ENCODE data around the gene SPATA2L. TPM values are rescaled to one million over a fixed set of nuclear protein-coding genes. Genes with fewer than 3 reads are reported as not detected.

Gene SPATA2L
- total and polyA plus RNA-seq, 2 of the 8 experiments (the other 6 are each of a cell fraction or from before 2014, with no cell fraction given) = 9.3 to 12.5 TPM

GRCh38 chr16:89709716-89710432 is 8.4 kb upstream of the SPATA2L start:
- H3K27ac ChIP-seq (ENCODE audit: low read depth, low read length) = no peak overlapping the region
- H2BK120ac ChIP-seq (replicated peaks; ENCODE audit: low read depth, low read length) = no peak overlapping the region
- TF ChIP-seq TAF1 (IDR thresholded peaks at IDR 0.05; ENCODE audit: low read depth, low read length) (no peak), TBP (IDR thresholded peaks at IDR 0.05; ENCODE audit: low read depth, low read length) (no peak), SIN3A (conservative IDR thresholded peaks at IDR 0.05 in 1 of 2, IDR thresholded peaks at IDR 0.05 in 1 of 2; ENCODE audit: low read depth in 1 of 2, low read length in 2 of 2) (no peak), KDM1A (IDR thresholded peaks at IDR 0.05; ENCODE audit: borderline replicate concordance, low read length) (no peak), MAFK (IDR thresholded peaks at IDR 0.05; ENCODE audit: low read depth, low read length) (no peak), POU5F1 (IDR thresholded peaks at IDR 0.05; ENCODE audit: low read depth, low read length) (no peak), TAF7 (optimal IDR thresholded peaks at IDR 0.05; ENCODE audit: borderline replicate concordance, low read depth, low read length) (no peak), SUZ12 (IDR thresholded peaks at IDR 0.05; ENCODE audit: low read length) (no peak), JUND (IDR thresholded peaks at IDR 0.05; ENCODE audit: low read length) (no peak), KDM5A (IDR thresholded peaks at IDR 0.05; ENCODE audit: low read length) (no peak)
- TF ChIP-seq, protein P1, sequence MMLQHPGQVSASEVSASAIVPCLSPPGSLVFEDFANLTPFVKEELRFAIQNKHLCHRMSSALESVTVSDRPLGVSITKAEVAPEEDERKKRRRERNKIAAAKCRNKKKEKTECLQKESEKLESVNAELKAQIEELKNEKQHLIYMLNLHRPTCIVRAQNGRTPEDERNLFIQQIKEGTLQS (IDR thresholded peaks at IDR 0.05; ENCODE audit: insufficient read depth, low read depth, low read length) = no peak

More at GRCh38 chr16:89709716-89710432, 8.4 kb upstream of the SPATA2L start:
- 94% methylated on average over 19 of the region's 19 CpGs; no CpG with 5 or more reads in 1 of the 2 experiments for WGBS, 2 experiments (ENCODE audit: extremely low coverage in 1 of 2, insufficient coverage in 1 of 2, insufficient read length in 1 of 2, insufficient replicate concordance in 2 of 2, low coverage in 1 of 2, low lambda C conversion rate in 2 of 2, missing lambda C conversion rate in 1 of 2)
- H2AK5ac ChIP-seq (ENCODE audit: low read depth, low read length) = no peak overlapping the region
- H3K9ac ChIP-seq (replicated peaks in 1 of 4; ENCODE audit: extremely low read depth in 1 of 4, low read depth in 3 of 4, low read length in 3 of 4) = no peak overlapping the region
- H3K18ac ChIP-seq (ENCODE audit: extremely low read depth, low read length) = peak overlapping the region; percentile 27; the same call in 1 of the 2 replicates
- H3K79me2 ChIP-seq (ENCODE audit: control insufficient read depth in 1 of 2, insufficient read depth in 2 of 2, low read length in 2 of 2) = no peaks in the 10 kb centered on the region
- peaks cover 0 to 3% (median under 1%) of the 10 kb centered on the region in 4 experiments; a peak in 4 of 7 replicates for H3K27me3 ChIP-seq (replicated peaks in 1 of 4; ENCODE audit: control insufficient read depth in 3 of 4, extremely low read depth in 1 of 4, insufficient read depth in 3 of 4, low read length in 3 of 4)
- no peak overlapping the region for H3K14ac ChIP-seq (ENCODE audit: insufficient read length)
- peaks cover 0 to 6% (median 3%) of the 10 kb centered on the region in 4 experiments; a peak in 2 of 8 replicates for H3K36me3 ChIP-seq (ENCODE audit: control insufficient read depth in 2 of 4, insufficient read depth in 4 of 4, low read length in 3 of 4)
- DNase-seq (ENCODE audit: low read depth in 1 of 2, low spot score in 2 of 2) (no peak), FAIRE-seq (no peak)
- peaks cover 0 to 18% (median 13%) of the 10 kb centered on the region in 4 experiments; a peak in 6 of 7 replicates for H3K4me1 ChIP-seq (replicated peaks in 1 of 4; ENCODE audit: control insufficient read depth in 3 of 4, insufficient read depth in 4 of 4, low read length in 3 of 4)
- H2BK5ac ChIP-seq (ENCODE audit: low read depth, low read length) = peak overlapping the region; percentile 71; the same call in 1 of the 2 replicates
- POLR2A ChIA-PET (ENCODE audit: partially characterized antibody) = interaction anchor here (0.5 to 16.7 kb wide), 8 partner anchors 7 to 112 kb away, joined by 3 to 193 read pairs (median 6); partner anchors contain the start of genes CDK10 and VPS9D1
- H2BK15ac ChIP-seq (ENCODE audit: low read length) = peak overlapping the region; percentile 46; the same call in 1 of the 2 replicates
- H3K9me3 ChIP-seq (ENCODE audit: insufficient read depth in 2 of 2, low read depth in 1 of 2, low read length in 1 of 2) = no peaks in the 10 kb centered on the region
- no peak overlapping the region for H3K56ac ChIP-seq (replicated peaks; ENCODE audit: insufficient read length, low read depth, low read length)
- no peak overlapping the region for H3K4ac ChIP-seq (replicated peaks; ENCODE audit: insufficient read length, low read depth, low read length)
- H2BK20ac ChIP-seq (ENCODE audit: low read length) = no peak overlapping the region
- peak overlapping the region; percentile 94; the same call in 1 of the 2 replicates for H2BK12ac ChIP-seq (ENCODE audit: low read depth, low read length)
- H3K79me1 ChIP-seq (ENCODE audit: low read depth, low read length) = 0 out of 2 replicates have a peak, but pooled peaks cover 2% of the 10 kb centered on the region
- peaks cover 3% of the 10 kb centered on the region; the same call in 1 of the 2 replicates for H3K23me2 ChIP-seq (ENCODE audit: low read depth, low read length)
- no peak overlapping the region for H3K23ac ChIP-seq (ENCODE audit: insufficient read length)
- H3K4me2 ChIP-seq (ENCODE audit: insufficient read depth in 1 of 2, low read depth in 2 of 2, low read length in 2 of 2) = 0 out of 4 replicates have a peak overlapping the region, but pooled peaks of 1 of the 2 experiments have one; percentile 6
- H4K8ac ChIP-seq (ENCODE audit: extremely low read depth, insufficient read depth, low read length) = no peak overlapping the region
- H4K5ac ChIP-seq (ENCODE audit: insufficient read length, low read depth, low read length) = no peak overlapping the region
- peaks cover 2 to 6% of the 10 kb centered on the region in 2 experiments for H4K20me1 ChIP-seq (replicated peaks in 1 of 2; ENCODE audit: control insufficient read depth in 1 of 2, insufficient read depth in 2 of 2, low read length in 2 of 2)
- CTCF ChIA-PET (ENCODE audit: partially characterized antibody) = interaction anchor here (1.0 to 7.2 kb wide), 8 partner anchors 10 to 151 kb away, joined by 3 to 69 read pairs (median 6); partner anchors contain the start of gene SPATA2L
- 0 out of 8 replicates have a peak overlapping the region, but pooled peaks of 1 of the 4 experiments have one; percentile 9 for H3K4me3 ChIP-seq (ENCODE audit: extremely low read depth in 1 of 4, insufficient read depth in 2 of 4, low read depth in 3 of 4, low read length in 4 of 4)
- no peak overlapping the region for H2AFZ ChIP-seq (ENCODE audit: low read length)
- peak overlapping the region; percentile 15 for H4K91ac ChIP-seq (replicated peaks; ENCODE audit: insufficient read length, low read length)

All from H1 (cell line).